Duodenal mucosa (tissue), 2 donors: ENCODE measurements around the gene PHF20.

Experiments used
- H3K27ac ChIP-seq: one replicate; pipeline ENCODE4 v1.7.0; 2013; ENCODE audit warnings: low read depth, low read length
- H3K27me3 ChIP-seq, 2 donors: one replicate each; pipeline ENCODE4 v1.7.0; 2013; ENCODE audit warnings: low read length in 2 of 2, control low read depth in 1 of 2; ENCODE audit not compliant: insufficient read depth in 2 of 2, control insufficient read depth in 1 of 2
- H3K36me3 ChIP-seq, 2 donors: one replicate each; pipeline ENCODE4 v1.7.0; 2013; ENCODE audit warnings: low read length in 2 of 2, control low read depth in 1 of 2; ENCODE audit not compliant: insufficient read depth in 2 of 2, control insufficient read depth in 1 of 2
- H3K4me1 ChIP-seq, 2 donors: one replicate each; pipeline ENCODE4 v1.7.0; 2013; ENCODE audit warnings: low read length in 2 of 2, control low read depth in 1 of 2; ENCODE audit not compliant: insufficient read depth in 2 of 2, control insufficient read depth in 1 of 2
- H3K4me3 ChIP-seq, 2 donors: one replicate each; pipeline ENCODE4 v1.7.0; 2013; ENCODE audit warnings: low read length in 2 of 2, low read depth in 1 of 2
- H3K9ac ChIP-seq, 2 donors: one replicate each; pipeline ENCODE4 v1.7.0; 2013; ENCODE audit warnings: low read length in 2 of 2, low read depth in 1 of 2
- H3K9me3 ChIP-seq, 2 donors: one replicate each; pipeline ENCODE4 v1.7.0; 2013; ENCODE audit warnings: low read length in 2 of 2, control low read depth in 1 of 2; ENCODE audit not compliant: control insufficient read depth in 1 of 2

The PHF20 gene

DNA sequence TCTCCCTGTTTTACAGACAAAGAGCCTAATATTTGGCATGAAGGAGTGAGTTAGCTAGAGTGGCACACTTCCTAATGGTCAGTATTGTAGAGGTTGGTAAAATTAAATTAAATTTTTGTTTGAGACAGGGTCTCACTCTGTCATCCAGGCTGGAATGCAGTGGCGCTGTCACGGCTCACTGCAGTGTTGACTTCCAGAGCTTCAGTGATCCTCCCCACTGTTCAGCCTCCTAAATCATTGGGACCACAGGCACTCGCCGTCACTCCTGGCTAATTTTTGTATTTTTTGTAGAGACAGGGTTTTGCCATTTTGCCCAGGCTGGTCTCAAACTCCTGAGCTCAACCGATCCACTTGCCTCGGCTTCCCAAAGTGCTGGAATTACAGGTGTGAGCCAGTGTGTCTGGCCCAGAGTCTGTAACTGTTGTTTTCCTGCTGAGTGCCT lies 111.5 kb downstream of the PHF20 start:
- peaks cover 0 to 8% of the 10 kb centered on the region in 2 donors for H3K36me3 ChIP-seq
- no peaks in the 10 kb centered on the region for H3K27me3 ChIP-seq
- no peak overlapping the region for H3K9ac ChIP-seq
- no peak overlapping the region for H3K4me3 ChIP-seq
- H3K4me1 ChIP-seq, result no peaks in the 10 kb centered on the region
- H3K9me3 ChIP-seq, result no peaks in the 10 kb centered on the region
- no peak overlapping the region for H3K27ac ChIP-seq

DNA sequence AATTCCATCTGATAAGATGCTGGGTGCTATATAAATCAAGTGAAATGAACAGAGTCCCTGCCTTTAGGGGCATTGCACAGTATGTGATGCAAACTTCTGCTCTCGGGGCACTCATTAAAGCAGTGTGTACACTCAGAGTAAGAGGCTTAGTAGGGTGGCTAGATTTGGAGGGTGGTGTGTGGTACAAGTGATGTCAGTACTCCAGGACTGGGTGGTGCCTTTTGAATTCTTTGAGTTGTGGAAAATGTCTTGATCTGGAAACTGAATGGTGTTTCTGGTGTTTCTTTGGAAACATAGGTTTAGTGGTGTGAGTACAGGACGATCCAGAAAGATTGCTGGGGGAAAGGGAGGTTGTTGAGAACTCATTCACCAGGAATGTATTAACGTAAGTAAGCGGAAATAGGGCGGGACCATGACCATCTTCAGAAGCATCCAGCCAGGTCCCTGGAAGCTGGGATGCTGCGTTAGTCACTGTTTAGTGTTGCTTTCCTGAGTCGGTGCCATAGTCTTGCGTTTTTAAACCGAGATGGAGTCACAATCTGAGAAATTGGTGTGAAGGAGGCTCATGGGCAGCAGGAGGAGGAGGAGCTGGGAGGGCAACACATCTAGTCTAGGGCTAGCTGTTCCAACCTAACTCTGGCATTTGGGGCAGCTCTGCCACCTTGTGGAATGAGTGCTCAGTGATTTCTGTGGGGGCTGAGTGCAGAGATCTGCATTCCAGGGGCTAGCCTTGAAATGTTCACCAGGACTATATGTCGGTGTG lies 112.1 kb downstream of the PHF20 start:
- Histone ChIP-seq H3K4me1 (no peaks in the 10 kb centered on the region), H3K36me3 (peaks cover 0 to 8% of the 10 kb centered on the region in 2 donors), H3K9ac (no peak overlapping the region), H3K27me3 (no peaks in the 10 kb centered on the region), H3K27ac (peak overlapping the region; percentile 5), H3K9me3 (no peaks in the 10 kb centered on the region), H3K4me3 (no peak overlapping the region)

DNA sequence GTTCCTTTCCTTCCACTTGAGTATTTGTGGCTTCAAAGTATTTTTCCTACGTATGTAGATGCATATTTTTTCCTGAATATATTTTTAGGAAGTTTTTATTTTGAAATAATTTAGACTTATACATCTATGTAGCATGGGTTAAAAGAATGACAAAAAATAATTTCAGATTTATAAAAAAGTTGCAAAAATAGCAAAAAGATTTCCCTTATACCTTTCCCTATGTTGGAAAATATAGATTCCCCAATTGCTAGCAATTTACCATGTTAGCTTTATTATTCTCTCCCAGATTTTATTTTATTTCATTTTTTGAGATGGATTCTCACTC lies 112.7 kb downstream of the PHF20 start:
- Histone ChIP-seq H3K4me3 (no peak overlapping the region), H3K27me3 (no peaks in the 10 kb centered on the region), H3K27ac (no peak overlapping the region), H3K9me3 (no peaks in the 10 kb centered on the region), H3K9ac (no peak overlapping the region), H3K4me1 (no peaks in the 10 kb centered on the region), H3K36me3 (peaks cover 0 to 8% of the 10 kb centered on the region in 2 donors)

DNA sequence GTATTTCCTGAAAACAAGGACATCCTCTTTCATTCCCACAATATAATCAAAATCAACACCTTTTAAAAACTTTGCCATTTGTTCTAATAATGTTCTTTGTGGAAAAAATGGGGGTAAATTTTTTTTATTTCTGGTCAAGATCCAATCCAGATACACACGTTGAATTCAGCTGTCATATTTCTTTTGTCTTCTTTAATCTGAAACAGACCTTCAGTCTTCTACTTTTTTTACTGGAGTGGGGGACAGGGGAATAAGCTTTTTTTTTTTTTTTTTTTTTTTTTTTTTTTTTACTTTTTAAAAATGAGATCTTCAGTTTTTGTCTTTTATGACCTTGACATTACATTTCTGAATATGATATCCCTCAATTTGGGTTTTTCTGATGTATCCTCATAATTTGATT lies 113.4 kb downstream of the PHF20 start:
- H3K9ac ChIP-seq, result no peak overlapping the region
- H3K4me3 ChIP-seq, result no peak overlapping the region
- no peaks in the 10 kb centered on the region for H3K27me3 ChIP-seq
- H3K27ac ChIP-seq, result no peak overlapping the region
- no peaks in the 10 kb centered on the region for H3K4me1 ChIP-seq
- H3K36me3 ChIP-seq, result peaks cover 0 to 4% of the 10 kb centered on the region in 2 donors
- H3K9me3 ChIP-seq, result no peaks in the 10 kb centered on the region

DNA sequence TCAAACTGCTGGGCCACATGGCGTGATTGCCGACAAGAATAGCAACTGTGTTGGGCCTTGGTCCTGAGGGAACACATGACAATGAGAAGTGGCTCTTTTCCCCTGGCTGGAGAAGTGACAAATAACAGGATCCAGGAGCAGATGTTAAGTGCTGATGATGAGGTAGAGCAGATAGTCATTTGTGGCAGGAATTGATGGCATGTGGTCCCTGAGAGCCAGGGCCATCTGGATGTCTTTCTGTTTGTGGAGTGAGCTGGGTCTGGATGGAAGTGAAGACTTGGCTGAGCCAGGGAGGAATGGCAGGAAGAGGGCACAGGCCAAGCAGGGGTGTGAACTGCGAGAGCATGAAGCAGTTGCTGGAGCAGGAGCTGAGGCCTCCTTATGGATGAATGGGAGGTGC lies 114.7 kb downstream of the PHF20 start:
- H3K4me3 ChIP-seq, result no peak overlapping the region
- peaks cover 0 to 4% of the 10 kb centered on the region in 2 donors for H3K36me3 ChIP-seq
- H3K27ac ChIP-seq, result no peak overlapping the region
- no peaks in the 10 kb centered on the region for H3K27me3 ChIP-seq
- H3K4me1 ChIP-seq, result no peaks in the 10 kb centered on the region
- no peaks in the 10 kb centered on the region for H3K9me3 ChIP-seq
- no peak overlapping the region for H3K9ac ChIP-seq

DNA sequence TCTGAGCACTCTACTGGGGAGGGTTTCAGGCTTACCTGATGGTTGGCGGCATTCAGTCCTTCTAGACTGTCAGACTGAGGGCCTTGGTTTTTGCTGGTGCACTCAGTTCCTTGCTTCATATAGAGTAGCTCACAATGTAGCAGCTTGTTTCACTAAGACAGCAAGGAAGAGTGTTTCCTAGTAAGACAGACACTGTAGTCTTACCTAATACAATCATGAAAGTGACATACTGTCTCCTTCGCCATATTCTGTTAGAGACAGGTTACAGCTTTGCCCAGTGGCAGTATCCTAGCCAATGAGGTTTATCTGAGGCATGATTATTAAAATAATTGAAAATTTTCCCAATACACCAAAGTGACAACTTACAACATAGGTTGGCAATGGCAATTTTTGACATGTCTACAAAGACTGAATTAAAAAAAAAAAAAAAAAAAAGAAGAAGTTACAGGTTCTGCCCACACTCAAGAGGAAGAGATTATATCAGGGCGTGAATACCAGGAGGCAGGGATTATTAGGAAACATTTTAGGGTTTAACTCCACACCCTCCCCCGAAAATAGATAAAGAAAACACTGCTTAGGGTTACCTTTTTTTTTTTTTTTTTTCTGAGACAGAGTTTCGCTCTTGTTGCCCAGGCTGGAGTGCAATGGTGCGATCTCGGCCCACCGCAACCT lies 115.7 kb downstream of the PHF20 start:
- H3K27me3 ChIP-seq, result no peaks in the 10 kb centered on the region
- H3K9ac ChIP-seq, result no peak overlapping the region
- H3K9me3 ChIP-seq, result no peaks in the 10 kb centered on the region
- H3K36me3 ChIP-seq, result peaks cover 0 to 4% of the 10 kb centered on the region in 2 donors
- H3K27ac ChIP-seq, result no peak overlapping the region
- no peaks in the 10 kb centered on the region for H3K4me1 ChIP-seq
- H3K4me3 ChIP-seq, result no peak overlapping the region

DNA sequence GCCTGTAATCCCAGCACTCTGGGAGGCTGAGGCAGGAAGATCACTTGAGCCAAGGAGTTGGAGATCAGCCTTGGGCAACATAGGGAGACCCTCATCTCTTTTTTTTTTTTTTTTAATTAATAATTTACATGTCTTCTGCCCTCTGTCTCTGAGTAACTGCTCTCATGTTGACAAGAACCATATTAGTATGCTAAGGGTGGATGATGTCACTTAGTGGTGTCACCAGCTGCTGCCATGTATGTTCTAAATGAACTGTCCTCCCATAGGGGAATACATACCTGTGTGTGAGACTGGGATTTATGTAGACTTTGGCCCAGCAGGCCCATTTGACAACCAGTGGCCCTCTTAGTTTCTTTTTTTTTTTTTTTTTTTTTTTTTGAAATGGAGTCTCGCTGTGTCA lies 116.8 kb downstream of the PHF20 start:
- H3K27ac ChIP-seq, result no peak overlapping the region
- peaks cover 0 to 4% of the 10 kb centered on the region in 2 donors for H3K36me3 ChIP-seq
- H3K4me3 ChIP-seq, result no peak overlapping the region
- no peak overlapping the region for H3K9ac ChIP-seq
- no peaks in the 10 kb centered on the region for H3K9me3 ChIP-seq
- H3K27me3 ChIP-seq, result no peaks in the 10 kb centered on the region
- no peaks in the 10 kb centered on the region for H3K4me1 ChIP-seq

DNA sequence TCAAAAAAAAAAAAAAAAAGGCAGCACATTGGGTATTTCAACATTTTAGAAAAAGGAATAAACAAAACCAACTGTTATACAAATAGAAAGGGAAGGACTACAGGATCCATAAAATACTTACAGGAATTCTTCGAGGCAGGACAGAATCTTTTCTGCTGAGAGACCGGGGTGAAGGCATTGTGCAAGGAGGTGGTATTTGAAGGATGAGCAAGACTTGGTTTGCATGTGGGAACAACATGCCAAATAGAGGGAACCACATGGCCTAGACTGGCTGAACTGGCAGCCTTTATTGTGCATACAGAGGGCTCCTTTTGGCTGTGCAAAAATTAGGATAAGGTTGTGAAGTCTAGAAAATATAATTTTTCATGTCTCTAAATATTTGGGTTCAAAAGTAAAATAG lies 119.6 kb downstream of the PHF20 start:
- Histone ChIP-seq H3K36me3 (peaks cover 0 to 7% of the 10 kb centered on the region in 2 donors), H3K27ac (no peak overlapping the region), H3K9me3 (no peaks in the 10 kb centered on the region), H3K4me1 (no peaks in the 10 kb centered on the region), H3K9ac (no peak overlapping the region), H3K4me3 (no peak overlapping the region), H3K27me3 (no peaks in the 10 kb centered on the region)

DNA sequence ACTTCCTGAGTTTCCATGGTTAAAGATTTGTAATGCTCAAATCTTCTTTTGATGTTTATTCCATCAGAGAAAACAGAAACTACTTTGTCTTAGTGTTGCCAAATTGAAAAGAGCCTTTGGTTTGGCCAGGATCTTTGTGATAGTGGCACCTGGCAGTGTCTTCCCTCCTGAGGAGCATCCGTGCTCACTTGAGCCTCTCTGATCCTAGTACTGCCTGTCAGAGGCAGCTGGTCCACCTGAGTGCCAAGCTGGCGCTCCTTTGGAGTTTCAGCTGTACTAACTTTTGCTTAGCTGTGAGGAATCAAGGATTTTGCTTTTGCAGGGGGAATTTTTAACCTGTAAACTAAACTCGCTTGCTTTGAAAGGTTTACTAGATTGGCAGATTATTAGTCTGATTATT lies 121.1 kb downstream of the PHF20 start:
- no peak overlapping the region for H3K4me3 ChIP-seq
- H3K27me3 ChIP-seq, result no peaks in the 10 kb centered on the region
- H3K9ac ChIP-seq, result no peak overlapping the region
- H3K27ac ChIP-seq, result no peak overlapping the region
- no peaks in the 10 kb centered on the region for H3K4me1 ChIP-seq
- H3K36me3 ChIP-seq, result peaks cover 0 to 3% of the 10 kb centered on the region in 2 donors
- H3K9me3 ChIP-seq, result no peaks in the 10 kb centered on the region

DNA sequence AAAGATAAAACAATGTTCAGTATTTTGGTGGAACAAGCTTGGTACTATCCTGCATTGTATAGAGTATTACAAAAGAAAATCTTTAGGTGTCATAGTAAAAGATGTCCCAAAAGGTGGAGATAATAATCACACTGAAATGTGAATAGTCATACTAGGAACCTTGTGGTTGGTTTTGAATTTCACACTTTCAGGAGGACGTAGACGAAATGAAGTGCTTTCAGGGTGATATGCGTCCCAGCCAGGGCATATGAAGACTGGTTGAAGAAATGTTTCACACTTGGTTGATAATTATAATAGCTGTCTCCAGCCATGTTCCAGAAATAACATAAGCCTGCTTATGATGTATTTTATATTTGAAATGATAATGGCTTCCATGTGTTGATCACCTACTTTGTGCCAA lies 122.1 kb downstream of the PHF20 start:
- no peaks in the 10 kb centered on the region for H3K27me3 ChIP-seq
- peaks cover 0 to 3% of the 10 kb centered on the region in 2 donors for H3K36me3 ChIP-seq
- H3K4me1 ChIP-seq, result no peaks in the 10 kb centered on the region
- no peak overlapping the region for H3K4me3 ChIP-seq
- H3K9me3 ChIP-seq, result no peaks in the 10 kb centered on the region
- no peak overlapping the region for H3K27ac ChIP-seq
- no peak overlapping the region for H3K9ac ChIP-seq
